DOHH2 (cell line): ENCODE measurements around the gene LCN2.
"Not testable (repeated sequence)": the region's sequence is repeated elsewhere in the genome, so short reads cannot be mapped to it uniquely, and the experiment has no call there.

Source experiments
- EZH2phosphoT487 ChIP-seq: fragments of 200-600 bp; sonication (generic); IDR thresholded peaks from 2 replicates; pipeline ENCODE4 v1.6.1; 2017; ENCODE audit warnings: borderline replicate concordance, mild to moderate bottlenecking, antibody characterized with exemption, low read length, moderate library complexity, mixed read lengths
- TF ChIP-seq, protein P1 (sequence below): fragments of 200-600 bp; sonication (generic); IDR thresholded peaks from one replicate; pipeline ENCODE4 v1.5.1; 2014; ENCODE audit warnings: antibody characterized with exemption, mild to moderate bottlenecking, low read depth, low read length; ENCODE audit not compliant: poor library complexity, severe bottlenecking

DNA sequence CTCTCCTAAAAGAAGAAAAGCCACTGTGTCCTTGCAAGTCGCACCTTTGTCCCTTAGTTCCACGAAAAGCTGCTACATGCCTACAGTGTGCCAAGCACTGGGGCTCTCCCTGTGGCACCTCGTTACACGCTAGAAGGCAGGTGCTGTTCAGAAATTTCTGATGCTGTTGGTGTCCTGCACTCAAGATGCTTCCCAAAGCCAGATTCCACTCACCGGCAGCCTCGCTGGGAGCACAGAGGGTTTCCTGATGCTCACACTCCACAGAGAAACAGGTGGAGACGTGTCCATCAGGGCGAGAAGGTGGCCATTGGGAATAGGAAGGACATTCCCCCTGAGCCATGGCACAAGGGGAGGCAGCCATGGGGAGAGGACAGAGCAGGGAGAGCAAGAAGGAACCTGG, 17.9 kb upstream of the LCN2 start:
- TF ChIP-seq, protein P1, sequence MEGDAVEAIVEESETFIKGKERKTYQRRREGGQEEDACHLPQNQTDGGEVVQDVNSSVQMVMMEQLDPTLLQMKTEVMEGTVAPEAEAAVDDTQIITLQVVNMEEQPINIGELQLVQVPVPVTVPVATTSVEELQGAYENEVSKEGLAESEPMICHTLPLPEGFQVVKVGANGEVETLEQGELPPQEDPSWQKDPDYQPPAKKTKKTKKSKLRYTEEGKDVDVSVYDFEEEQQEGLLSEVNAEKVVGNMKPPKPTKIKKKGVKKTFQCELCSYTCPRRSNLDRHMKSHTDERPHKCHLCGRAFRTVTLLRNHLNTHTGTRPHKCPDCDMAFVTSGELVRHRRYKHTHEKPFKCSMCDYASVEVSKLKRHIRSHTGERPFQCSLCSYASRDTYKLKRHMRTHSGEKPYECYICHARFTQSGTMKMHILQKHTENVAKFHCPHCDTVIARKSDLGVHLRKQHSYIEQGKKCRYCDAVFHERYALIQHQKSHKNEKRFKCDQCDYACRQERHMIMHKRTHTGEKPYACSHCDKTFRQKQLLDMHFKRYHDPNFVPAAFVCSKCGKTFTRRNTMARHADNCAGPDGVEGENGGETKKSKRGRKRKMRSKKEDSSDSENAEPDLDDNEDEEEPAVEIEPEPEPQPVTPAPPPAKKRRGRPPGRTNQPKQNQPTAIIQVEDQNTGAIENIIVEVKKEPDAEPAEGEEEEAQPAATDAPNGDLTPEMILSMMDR: not testable (repeated sequence)
- not testable (repeated sequence) for TF ChIP-seq EZH2phosphoT487
